Osteoblast (primary cell): ENCODE results near the gene CDAN1. TPM values are rescaled to one million over a fixed set of nuclear protein-coding genes. Genes with fewer than 3 reads are reported as not detected.

Source experiments
- DNase-seq: peaks from one replicate; pipeline ENCODE4 v3.0.0; 2011; ENCODE audit warnings: low spot score, mixed read lengths; ENCODE audit not compliant: insufficient read length; ENCODE audit errors: missing footprints
- H2AFZ ChIP-seq: 2 replicates; pipeline ENCODE4 v1.6.0; 2011; ENCODE audit warnings: mild to moderate bottlenecking, low read length
- H3K27ac ChIP-seq: 2 replicates; pipeline ENCODE4 v1.5.1; 2011; ENCODE audit warnings: mild to moderate bottlenecking, low read depth, low read length, moderate library complexity
- H3K27me3 ChIP-seq: 2 replicates; pipeline ENCODE4 v1.6.0; 2012; ENCODE audit warnings: mild to moderate bottlenecking, control low read depth, inconsistent platforms, low read length, moderate library complexity; ENCODE audit not compliant: insufficient read depth
- H3K36me3 ChIP-seq: 2 replicates; pipeline ENCODE4 v1.5.1; 2011; ENCODE audit warnings: mild to moderate bottlenecking, low read length, control low read depth, moderate library complexity; ENCODE audit not compliant: insufficient read depth
- H3K4me1 ChIP-seq: 2 replicates; pipeline ENCODE4 v1.5.1; 2011; ENCODE audit warnings: mild to moderate bottlenecking, low read length, control low read depth, moderate library complexity; ENCODE audit not compliant: insufficient read depth
- H3K4me2 ChIP-seq: 2 replicates; pipeline ENCODE4 v1.6.0; 2011; ENCODE audit warnings: mild to moderate bottlenecking, low read length; ENCODE audit not compliant: insufficient read depth
- H3K4me3 ChIP-seq: fragments of 200-600 bp; sonication (generic); 3 replicates; pipeline ENCODE4 v1.5.1; 2012; ENCODE audit warnings: mild to moderate bottlenecking, low read length, inconsistent platforms; ENCODE audit not compliant: insufficient read depth
- H3K79me2 ChIP-seq: 2 replicates; pipeline ENCODE4 v1.6.0; 2012; ENCODE audit warnings: mild to moderate bottlenecking, low read length, control low read depth, inconsistent platforms; ENCODE audit not compliant: insufficient read depth
- H3K9me3 ChIP-seq: 2 replicates; pipeline ENCODE4 v1.5.1; 2011; ENCODE audit warnings: low read depth, low read length, control low read depth
- H4K20me1 ChIP-seq: 2 replicates; pipeline ENCODE4 v1.6.0; 2012; ENCODE audit warnings: mild to moderate bottlenecking, low read length, control low read depth; ENCODE audit not compliant: insufficient read depth
- CTCF ChIP-seq: IDR thresholded peaks from 2 replicates; pipeline ENCODE4 v1.5.1; 2011; ENCODE audit warnings: mild to moderate bottlenecking, low read depth, low read length, moderate library complexity; ENCODE audit errors: extremely low read depth
- total RNA-seq: library from RNA; depleted of rRNA; stranded (reverse); fragments of >200 nt; gene quantifications from 2 replicates; pipeline ENCODE4 v1.2.3, GENCODE V29; 2012

The CDAN1 gene
- total RNA-seq, 1 donor: 7.6 TPM

DNA sequence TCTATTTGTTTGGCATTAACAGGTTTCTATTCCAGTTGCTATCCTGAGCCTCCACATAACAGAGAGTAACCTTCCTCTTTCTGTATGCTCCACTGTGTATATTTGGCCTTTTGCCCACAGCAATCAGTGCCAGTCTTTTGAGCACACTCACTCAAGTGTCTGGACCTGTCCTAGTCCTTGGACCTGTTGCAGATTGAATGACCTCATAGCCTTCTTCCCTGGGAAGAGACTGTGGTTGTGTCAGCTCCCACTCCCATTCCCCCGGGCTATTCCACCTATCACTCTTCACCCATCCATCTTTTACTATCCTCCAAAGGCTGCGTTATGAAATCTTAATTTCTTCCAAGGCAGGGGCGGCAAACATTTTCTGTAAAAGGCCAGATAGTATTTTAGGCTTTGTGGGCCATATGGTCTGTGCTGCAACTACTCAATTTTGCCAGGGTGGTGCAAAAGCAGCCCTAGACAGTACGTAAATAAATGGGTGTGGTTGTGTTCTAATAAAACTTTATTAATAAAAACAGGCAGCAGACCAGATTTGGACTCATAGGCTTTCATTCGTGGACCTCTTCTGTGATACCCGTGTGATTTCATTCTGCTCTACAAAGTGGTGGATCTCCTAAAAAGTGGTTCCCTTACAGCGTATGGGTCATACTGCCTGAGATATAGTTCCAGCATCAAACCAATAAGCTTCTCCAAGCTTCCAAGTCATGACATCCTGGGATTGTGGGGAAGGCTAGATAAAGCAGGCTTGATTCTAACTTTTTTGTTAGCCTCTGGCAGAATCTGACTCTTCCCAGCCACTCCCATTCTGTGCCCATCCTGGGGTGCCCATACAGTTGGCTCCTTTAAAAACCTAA is 57.4 kb downstream of the CDAN1 start:
- Histone ChIP-seq H3K36me3 (no peaks in the 10 kb centered on the region), H2AFZ (no peak overlapping the region), H3K27ac (no peak overlapping the region), H3K79me2 (no peaks in the 10 kb centered on the region), H4K20me1 (no peaks in the 10 kb centered on the region), H3K27me3 (no peaks in the 10 kb centered on the region), H3K4me2 (no peak overlapping the region), H3K4me3 (no peak overlapping the region), H3K4me1 (no peaks in the 10 kb centered on the region), H3K9me3 (no peaks in the 10 kb centered on the region)
- no peak for TF ChIP-seq CTCF
- no peak for DNase-seq

- TF ChIP-seq CTCF: no peak
- no peak for DNase-seq
- no peaks in the 10 kb centered on the region for H3K9me3 ChIP-seq
These were observed 61.9 kb downstream of the CDAN1 start for GRCh38 chr15:42675021-42675420.

GRCh38 chr15:42674472-42674871 is 62.5 kb downstream of the CDAN1 start:
- TF ChIP-seq CTCF: no peak
- Histone ChIP-seq H3K27ac (no peak overlapping the region), H3K79me2 (no peaks in the 10 kb centered on the region), H2AFZ (no peak overlapping the region), H3K9me3 (no peaks in the 10 kb centered on the region), H3K4me2 (no peak overlapping the region), H4K20me1 (no peaks in the 10 kb centered on the region), H3K36me3 (no peaks in the 10 kb centered on the region), H3K4me1 (no peaks in the 10 kb centered on the region), H3K4me3 (no peak overlapping the region), H3K27me3 (no peaks in the 10 kb centered on the region)
- DNase-seq: no peak

More at GRCh38 chr15:42675021-42675420, 61.9 kb downstream of the CDAN1 start:
- Histone ChIP-seq H3K4me1 (no peaks in the 10 kb centered on the region), H3K27me3 (no peaks in the 10 kb centered on the region), H3K36me3 (no peaks in the 10 kb centered on the region), H3K4me2 (no peak overlapping the region), H3K27ac (no peak overlapping the region), H3K4me3 (no peak overlapping the region), H2AFZ (no peak overlapping the region), H3K79me2 (no peaks in the 10 kb centered on the region), H4K20me1 (no peaks in the 10 kb centered on the region)

Other genes starting within 250 kb of the CDAN1 start
- gene ZNF106, start 246.0 kb downstream of the CDAN1 start, total RNA-seq: 89.0 and 94.6 TPM in 2 replicates
- gene SNAP23, start 241.5 kb downstream of the CDAN1 start, total RNA-seq: 81.4 and 87.5 TPM in 2 replicates
- gene LRRC57, start 188.3 kb downstream of the CDAN1 start, total RNA-seq: 16.3 and 17.4 TPM in 2 replicates
- gene HAUS2, start 188.3 kb downstream of the CDAN1 start, total RNA-seq: 18.5 and 20.6 TPM in 2 replicates
- gene STARD9, start 161.5 kb downstream of the CDAN1 start, total RNA-seq: 9.4 and 13.0 TPM in 2 replicates
- gene TTBK2, start 183.7 kb upstream of the CDAN1 start, total RNA-seq: 13.0 and 15.2 TPM in 2 replicates